Progenitor cell of endocrine pancreas (in vitro differentiated cells): ENCODE measurements around the gene ARPP19. TPM values are rescaled to one million over a fixed set of nuclear protein-coding genes. Genes with fewer than 3 reads are reported as not detected.

ENCODE experiments used
- DNase-seq: peaks from one replicate; pipeline ENCODE4 v3.0.0; 2021; ENCODE audit warnings: low spot score; ENCODE audit not compliant: unreplicated experiment
- H3K27ac Mint-ChIP-seq: 2 replicates; pipeline ENCODE4 v1.8.0; 2021; ENCODE audit warnings: mild to moderate bottlenecking, moderate library complexity, mixed read lengths
- H3K27me3 Mint-ChIP-seq: 2 replicates; pipeline ENCODE4 v1.8.0; 2021; ENCODE audit warnings: mixed read lengths
- H3K36me3 Mint-ChIP-seq: 2 replicates; pipeline ENCODE4 v1.8.0; 2022; ENCODE audit warnings: mixed read lengths; ENCODE audit not compliant: insufficient read depth
- H3K4me1 Mint-ChIP-seq: 2 replicates; pipeline ENCODE4 v1.8.0; 2021; ENCODE audit warnings: low read depth, mixed read lengths
- H3K4me3 Mint-ChIP-seq: 2 replicates; pipeline ENCODE4 v1.8.0; 2021; ENCODE audit warnings: low read depth, mild to moderate bottlenecking, moderate library complexity, mixed read lengths
- H3K9me3 Mint-ChIP-seq: 2 replicates; pipeline ENCODE4 v1.8.0; 2021; ENCODE audit warnings: low read depth, mixed read lengths
- total RNA-seq: library from RNA; stranded (reverse); gene quantifications from 2 replicates; pipeline ENCODE4 v1.2.1, GENCODE V29; 2021
- TF ChIP-seq, protein P1 (sequence below): fragments of 200-600 bp; sonication (generic); IDR thresholded peaks from one replicate; pipeline ENCODE4 v1.5.0; 2021; ENCODE audit warnings: antibody characterized with exemption, mild to moderate bottlenecking; ENCODE audit not compliant: unreplicated experiment

The ARPP19 gene
- total RNA-seq, 1 donor from 2014 or later = 186 TPM

DNA sequence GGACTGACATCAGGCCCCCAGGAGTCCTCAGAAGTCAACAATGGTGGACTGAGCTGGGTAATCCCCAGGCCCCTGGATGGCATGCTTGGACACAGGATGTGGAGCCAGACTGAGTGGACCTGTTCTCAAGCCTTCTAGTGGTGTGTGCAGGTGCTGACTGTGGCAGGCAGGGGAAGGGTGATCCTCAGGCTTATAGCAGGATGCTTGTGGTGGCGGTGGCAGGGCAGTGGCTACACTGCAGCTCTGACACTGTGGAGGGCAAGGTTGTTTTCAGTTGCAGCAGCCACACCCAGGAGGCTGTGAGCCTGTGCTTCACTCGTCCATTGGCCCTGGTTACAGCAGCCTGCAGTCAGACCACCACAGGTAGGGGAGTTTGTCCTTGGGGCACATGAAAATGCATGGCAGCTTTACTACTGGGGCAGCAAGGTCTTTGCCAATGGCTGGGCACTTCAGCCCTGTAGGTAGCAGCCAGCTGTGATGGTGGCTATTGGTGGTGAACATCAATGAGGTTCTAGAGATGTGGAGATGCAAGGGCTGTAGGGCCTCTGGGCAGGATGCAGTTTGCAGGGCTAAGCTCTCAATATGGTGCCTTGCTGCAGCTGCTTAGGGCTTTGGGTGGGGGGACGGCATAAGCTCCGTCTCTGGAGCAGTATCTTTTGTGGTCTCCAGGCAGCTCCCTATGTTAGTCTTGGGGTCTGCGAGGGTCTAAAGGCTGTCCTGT lies 22.6 kb downstream of the ARPP19 start:
- no peak overlapping the region for H3K4me3 Mint-ChIP-seq
- TF ChIP-seq, protein P1, sequence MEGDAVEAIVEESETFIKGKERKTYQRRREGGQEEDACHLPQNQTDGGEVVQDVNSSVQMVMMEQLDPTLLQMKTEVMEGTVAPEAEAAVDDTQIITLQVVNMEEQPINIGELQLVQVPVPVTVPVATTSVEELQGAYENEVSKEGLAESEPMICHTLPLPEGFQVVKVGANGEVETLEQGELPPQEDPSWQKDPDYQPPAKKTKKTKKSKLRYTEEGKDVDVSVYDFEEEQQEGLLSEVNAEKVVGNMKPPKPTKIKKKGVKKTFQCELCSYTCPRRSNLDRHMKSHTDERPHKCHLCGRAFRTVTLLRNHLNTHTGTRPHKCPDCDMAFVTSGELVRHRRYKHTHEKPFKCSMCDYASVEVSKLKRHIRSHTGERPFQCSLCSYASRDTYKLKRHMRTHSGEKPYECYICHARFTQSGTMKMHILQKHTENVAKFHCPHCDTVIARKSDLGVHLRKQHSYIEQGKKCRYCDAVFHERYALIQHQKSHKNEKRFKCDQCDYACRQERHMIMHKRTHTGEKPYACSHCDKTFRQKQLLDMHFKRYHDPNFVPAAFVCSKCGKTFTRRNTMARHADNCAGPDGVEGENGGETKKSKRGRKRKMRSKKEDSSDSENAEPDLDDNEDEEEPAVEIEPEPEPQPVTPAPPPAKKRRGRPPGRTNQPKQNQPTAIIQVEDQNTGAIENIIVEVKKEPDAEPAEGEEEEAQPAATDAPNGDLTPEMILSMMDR = no peak
- no peak for DNase-seq
- peaks cover 4% of the 10 kb centered on the region for H3K9me3 Mint-ChIP-seq
- H3K27ac Mint-ChIP-seq = no peak overlapping the region
- no peaks in the 10 kb centered on the region for H3K27me3 Mint-ChIP-seq
- no peaks in the 10 kb centered on the region for H3K4me1 Mint-ChIP-seq
- H3K36me3 Mint-ChIP-seq = peaks cover 32% of the 10 kb centered on the region

DNA sequence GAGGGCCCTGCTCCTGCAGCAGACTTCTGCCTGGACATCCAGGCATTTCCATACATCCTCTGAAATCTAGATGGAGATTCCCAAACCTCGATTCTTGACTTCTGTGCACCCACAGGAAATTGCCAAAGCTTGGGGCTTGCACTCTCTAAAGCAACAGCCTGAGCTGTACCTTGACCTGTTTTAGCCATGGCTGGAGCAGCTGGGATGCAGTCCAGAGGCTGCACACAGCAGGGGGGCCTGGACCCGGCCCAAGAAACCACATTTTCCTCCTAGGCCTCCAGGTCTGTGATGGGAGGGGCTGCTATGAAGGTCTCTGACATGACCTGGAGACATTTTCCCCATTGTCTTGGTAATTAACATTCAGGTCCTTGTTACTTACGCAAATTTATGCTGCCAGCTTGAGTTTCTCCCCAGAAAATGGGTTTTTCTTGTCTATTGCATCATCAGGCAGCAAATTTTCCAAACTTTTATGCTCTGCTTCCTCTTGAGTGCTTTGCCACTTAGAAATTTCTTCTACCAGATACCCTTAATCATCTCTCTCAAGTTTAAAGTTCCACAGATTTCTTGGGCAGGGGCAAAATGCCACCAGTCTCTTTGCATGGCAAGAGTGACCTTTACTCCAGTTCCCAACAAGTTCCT lies 28.3 kb downstream of the ARPP19 start:
- no peak overlapping the region for H3K4me3 Mint-ChIP-seq
- H3K27me3 Mint-ChIP-seq = no peaks in the 10 kb centered on the region
- DNase-seq = no peak
- no peaks in the 10 kb centered on the region for H3K4me1 Mint-ChIP-seq
- TF ChIP-seq, protein P1 = no peak
- peaks cover 6% of the 10 kb centered on the region for H3K36me3 Mint-ChIP-seq
- H3K27ac Mint-ChIP-seq = no peak overlapping the region
- peaks cover 14% of the 10 kb centered on the region for H3K9me3 Mint-ChIP-seq

DNA sequence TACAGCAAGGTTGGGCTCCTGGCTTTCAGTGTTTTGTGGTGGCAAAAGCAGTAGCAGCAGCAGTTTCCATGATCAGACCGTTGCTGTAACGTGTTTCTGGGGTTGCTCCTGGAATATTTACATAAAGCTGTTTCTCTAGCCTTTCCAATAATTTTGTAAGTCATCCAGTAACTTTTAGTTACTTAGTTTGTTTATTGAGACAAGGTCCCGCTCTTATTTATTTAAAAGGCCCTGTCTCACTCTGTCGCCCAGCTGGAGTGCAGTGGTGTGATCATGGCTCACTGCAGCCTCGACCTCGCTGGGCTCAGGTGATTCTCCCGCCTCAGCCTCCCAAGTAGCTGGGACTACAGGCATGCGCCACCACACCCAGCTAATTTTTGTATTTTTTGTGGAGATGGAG lies 31.4 kb downstream of the ARPP19 start:
- H3K4me3 Mint-ChIP-seq = no peak overlapping the region
- TF ChIP-seq, protein P1 = no peak
- H3K9me3 Mint-ChIP-seq = peaks cover 11% of the 10 kb centered on the region
- DNase-seq = no peak
- H3K36me3 Mint-ChIP-seq = peaks cover 2% of the 10 kb centered on the region
- no peak overlapping the region for H3K27ac Mint-ChIP-seq
- H3K4me1 Mint-ChIP-seq = no peaks in the 10 kb centered on the region
- peaks cover 17% of the 10 kb centered on the region for H3K27me3 Mint-ChIP-seq

DNA sequence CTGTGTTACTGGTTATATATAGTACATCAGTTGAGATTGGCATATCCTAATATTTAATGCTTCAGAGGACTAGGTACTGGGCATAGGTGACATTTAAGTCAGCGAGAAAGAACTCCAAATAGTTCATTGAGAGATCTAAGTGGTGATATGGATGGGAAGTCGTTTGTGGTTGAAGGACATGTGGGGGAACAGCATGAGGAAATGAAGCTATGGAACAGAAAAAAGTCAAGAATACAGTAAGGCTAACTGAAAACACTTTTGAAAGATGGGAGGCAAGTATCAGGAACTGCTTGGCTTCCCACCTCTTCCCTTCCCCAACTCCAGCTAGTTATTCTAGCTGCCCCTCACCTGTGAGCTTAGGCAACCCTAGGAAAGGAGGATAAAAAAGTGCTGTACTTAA lies 36.4 kb downstream of the ARPP19 start:
- Mint-ChIP-seq H3K36me3 (no peaks in the 10 kb centered on the region), H3K9me3 (no peaks in the 10 kb centered on the region), H3K4me3 (no peak overlapping the region), H3K27ac (no peak overlapping the region), H3K27me3 (peaks cover 54% of the 10 kb centered on the region), H3K4me1 (peaks cover 11% of the 10 kb centered on the region)
- TF ChIP-seq, protein P1 = no peak
- no peak for DNase-seq

DNA sequence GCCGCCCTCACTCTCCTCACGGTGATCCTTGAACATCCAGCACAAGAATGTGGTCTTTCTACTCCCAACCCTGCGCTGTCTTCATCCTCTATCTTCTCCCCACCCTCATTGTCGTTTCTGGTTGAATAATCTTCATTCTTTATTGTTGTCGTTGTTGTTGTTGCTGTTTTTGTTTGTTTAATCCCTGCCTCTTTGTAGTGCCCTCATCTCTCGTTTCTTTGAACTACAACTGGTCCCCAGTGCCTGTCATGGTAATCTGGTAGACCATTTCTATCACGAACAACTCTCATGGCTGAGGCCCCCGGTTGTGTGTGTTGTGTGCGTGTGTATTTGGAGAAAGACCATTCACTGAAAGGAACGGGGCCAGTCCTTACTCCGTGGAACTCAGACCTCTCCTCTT lies 38.9 kb downstream of the ARPP19 start:
- TF ChIP-seq, protein P1 = no peak
- H3K27ac Mint-ChIP-seq = peak overlapping the region; percentile 53
- H3K9me3 Mint-ChIP-seq = no peaks in the 10 kb centered on the region
- H3K4me1 Mint-ChIP-seq = peaks cover 11% of the 10 kb centered on the region
- H3K4me3 Mint-ChIP-seq = peak overlapping the region; percentile 74
- peaks cover 58% of the 10 kb centered on the region for H3K27me3 Mint-ChIP-seq
- H3K36me3 Mint-ChIP-seq = no peaks in the 10 kb centered on the region
- DNase-seq = no peak
